T-cell (primary cell): ENCODE results near the gene PHF2. TPM values are rescaled to one million over a fixed set of nuclear protein-coding genes. Genes with fewer than 3 reads are reported as not detected.

Experiments
- ATAC-seq, 4 experiments: fragments of 200-7000 bp in 3 of 4; fragments of 150-1000 bp in 1 of 4; cut with Tn5 transposase; replicated peaks in 1 of 4; 1 replicate in 3 of 4; 2 replicates in 1 of 4; pipeline ENCODE4 v1.10.0; 2021; ENCODE audit warnings: moderate library complexity in 3 of 4, mild to moderate bottlenecking in 2 of 4, moderate number of reproducible peaks in 1 of 4
- CTCF ChIA-PET, 2 donors: fragments of 300-600 bp; sonication (Branson Sonifier 250); formaldehyde crosslinking; loops; one replicate each; lab custom pipeline; 2022; ENCODE audit warnings: antibody characterized with exemption in 2 of 2; lab: Charles Lee
- POLR2A ChIA-PET, 2 donors: fragments of 300-600 bp; sonication (Branson Sonifier 250); formaldehyde crosslinking; loops; one replicate each; lab custom pipeline; 2022; ENCODE audit warnings: antibody characterized with exemption in 2 of 2; lab: Charles Lee
- DNase-seq, 35 experiments: peaks; one replicate each; pipeline versions ENCODE4 v3.0.0 to v3.0.0-alpha.2; 2013 to 2023
- H3K27ac ChIP-seq: one replicate; pipeline ENCODE4 v1.5.1; 2013; ENCODE audit warnings: low read length
- H3K27me3 ChIP-seq, 2 experiments: replicated peaks in 1 of 2; 1 replicate in 1 of 2; 2 replicates in 1 of 2; pipeline versions ENCODE4 v1.6.1 to v1.7.0; 2013; ENCODE audit warnings: low read length in 1 of 2, mixed read lengths in 1 of 2; ENCODE audit not compliant: control insufficient read depth in 2 of 2, insufficient read depth in 2 of 2; ENCODE audit errors: extremely low read depth in 1 of 2
- H3K36me3 ChIP-seq, 2 donors: 1 replicate in 1 of 2; 2 replicates in 1 of 2; pipeline versions ENCODE4 v1.6.1 to v1.7.0; 2013; ENCODE audit warnings: low read length in 1 of 2; ENCODE audit not compliant: control insufficient read depth in 2 of 2, insufficient read depth in 1 of 2; ENCODE audit errors: extremely low read depth in 1 of 2
- H3K4me1 ChIP-seq, 2 experiments: 1 replicate in 1 of 2; 2 replicates in 1 of 2; pipeline versions ENCODE4 v1.6.1 to v1.7.0; 2013; ENCODE audit warnings: low read length in 2 of 2, mixed read lengths in 1 of 2; ENCODE audit not compliant: insufficient read depth in 2 of 2, control insufficient read depth in 1 of 2; ENCODE audit errors: extremely low read depth in 1 of 2
- H3K4me3 ChIP-seq, 2 donors: 1 replicate in 1 of 2; 2 replicates in 1 of 2; pipeline versions ENCODE4 v1.5.1 to v1.7.0; 2013; ENCODE audit warnings: mild to moderate bottlenecking in 2 of 2, low read length in 1 of 2, moderate library complexity in 1 of 2; ENCODE audit not compliant: control insufficient read depth in 1 of 2; ENCODE audit errors: extremely low read depth in 1 of 2
- H3K9me3 ChIP-seq: 2 replicates; pipeline ENCODE4 v1.7.0; 2013
- H3K27ac Mint-ChIP-seq, 2 donors: one replicate each; pipeline ENCODE4 v1.8.0; 2020 to 2021; ENCODE audit warnings: mild to moderate bottlenecking in 2 of 2, mixed read lengths in 2 of 2
- H3K27me3 Mint-ChIP-seq, 2 donors: one replicate each; pipeline ENCODE4 v1.8.0; 2021 to 2022; ENCODE audit warnings: mixed read lengths in 2 of 2
- H3K36me3 Mint-ChIP-seq: one replicate; pipeline ENCODE4 v1.8.0; 2021; ENCODE audit warnings: mixed read lengths
- H3K4me1 Mint-ChIP-seq, 3 donors: one replicate each; pipeline ENCODE4 v1.8.0; 2020 to 2022; ENCODE audit warnings: mixed read lengths in 3 of 3, mild to moderate bottlenecking in 1 of 3
- H3K4me3 Mint-ChIP-seq, 3 donors: one replicate each; pipeline ENCODE4 v1.8.0; 2020 to 2022; ENCODE audit warnings: mild to moderate bottlenecking in 3 of 3, mixed read lengths in 3 of 3, moderate library complexity in 3 of 3
- H3K9me3 Mint-ChIP-seq, 3 donors: one replicate each; pipeline ENCODE4 v1.8.0; 2020 to 2022; ENCODE audit warnings: mixed read lengths in 3 of 3
- WGBS: methylation state at CpG from one replicate; pipeline ENCODE4 v1.1.5; 2013; ENCODE audit warnings: missing lambda C conversion rate; ENCODE audit not compliant: insufficient coverage; 5-methylcytosine and 5-hydroxymethylcytosine counted together
- total RNA-seq, 35 experiments: library from RNA in 6 of 35; stranded (reverse) in 6 of 35; fragments of 120-200 nt in 1 of 35; gene quantifications; one replicate each; pipeline versions ENCODE4 v1.2.1 to v1.2.4 and lab custom pipeline; 2013 to 2026

Gene PHF2
- total RNA-seq, 5 donors from 2014 or later (not counting 1 experiment from before 2014, with no cell fraction given) = 24.6 to 38.5 (median 34.6) TPM

GRCh38 chr9:93726147-93726546, 149.8 kb downstream of the PHF2 start:
- H3K9me3 Mint-ChIP-seq = peaks cover 0 to 9% (median 1%) of the 10 kb centered on the region in 3 donors
- CTCF ChIA-PET = no interaction called here
- H3K4me3 Mint-ChIP-seq = no peak overlapping the region
- no peak for DNase-seq
- no peaks in the 10 kb centered on the region for H3K9me3 ChIP-seq
- no peaks in the 10 kb centered on the region for H3K4me1 ChIP-seq
- H3K27ac Mint-ChIP-seq = no peak overlapping the region
- H3K27ac ChIP-seq = no peak overlapping the region
- ATAC-seq = no peak
- no peaks in the 10 kb centered on the region for H3K36me3 Mint-ChIP-seq
- H3K27me3 ChIP-seq = peaks cover 0 to 48% of the 10 kb centered on the region in 2 experiments
- H3K4me3 ChIP-seq = no peak overlapping the region
- no peaks in the 10 kb centered on the region for H3K4me1 Mint-ChIP-seq
- peaks cover 25 to 42% of the 10 kb centered on the region in 2 donors for H3K27me3 Mint-ChIP-seq
- POLR2A ChIA-PET = no interaction called here
- 79% methylated on average over 7 of the region's 7 CpGs for WGBS
- no peaks in the 10 kb centered on the region for H3K36me3 ChIP-seq

Other genes starting within 250 kb of the PHF2 start
- 10 to 100 TPM; 76.0 to 96.3 (median 93.5) TPM for gene FAM120A, start 124.9 kb upstream of the PHF2 start, total RNA-seq
- 10 to 100 TPM; 35.7 to 44.0 (median 41.4) TPM for gene FAM120AOS, start 123.0 kb upstream of the PHF2 start, total RNA-seq